ENCODE measurements around the gene NPAS3.

Gene NPAS3

GRCh38 chr14:33356181-33356580 is 417.5 kb downstream of the NPAS3 start:
- TF ChIP-seq CTCF (IDR thresholded peaks at IDR 0.05; ENCODE audit: insufficient read depth, low read depth, low read length, missing control alignments): no peak

DNA sequence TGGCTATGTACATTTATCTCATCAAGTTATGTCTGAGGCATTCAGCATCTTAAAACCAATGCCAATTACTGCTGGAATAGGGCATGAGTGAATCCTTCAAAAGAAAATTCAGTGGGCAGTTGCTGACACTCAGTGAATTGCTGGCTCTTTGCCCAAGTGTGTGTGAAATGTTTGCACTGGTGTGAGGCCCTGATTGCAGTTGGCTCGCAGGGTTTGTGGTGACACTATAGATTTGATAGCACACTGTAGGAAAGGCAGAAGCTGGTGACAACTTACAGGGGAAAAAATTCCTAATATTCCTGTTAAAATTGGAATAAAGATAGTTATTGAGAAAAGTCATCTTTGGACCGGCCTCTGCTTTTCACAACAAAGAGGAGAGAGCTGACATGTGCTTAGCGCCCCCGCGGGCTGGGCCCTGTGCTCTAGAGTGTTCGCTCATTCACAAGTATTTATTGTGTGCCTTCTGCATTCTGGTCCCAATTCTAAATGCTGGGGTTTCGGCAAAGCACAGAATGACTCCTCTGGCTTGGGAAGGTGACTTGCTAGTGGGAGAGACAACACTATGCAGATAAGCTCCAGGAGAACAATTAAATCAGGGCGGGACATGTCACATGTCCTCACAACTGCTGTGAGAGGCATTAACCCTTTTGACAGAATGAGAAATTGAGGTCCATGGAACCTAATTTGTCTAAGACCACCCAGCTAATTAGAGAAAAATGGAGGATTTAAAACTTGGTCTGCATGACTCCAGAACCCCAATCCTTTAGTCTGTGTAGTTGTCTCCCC is 418.7 kb downstream of the NPAS3 start:
- TF ChIP-seq CTCF (IDR thresholded peaks at IDR 0.05; ENCODE audit: insufficient read depth, low read depth, low read length, missing control alignments): no peak
- no peak overlapping the region for H3K4me3 ChIP-seq (ENCODE audit: low read depth, low read length)
- DNase-seq (ENCODE audit: low read depth): no peak

More at GRCh38 chr14:33356181-33356580, 417.5 kb downstream of the NPAS3 start:
- H3K4me3 ChIP-seq (ENCODE audit: low read depth, low read length): no peak overlapping the region
- no peak for DNase-seq (ENCODE audit: low read depth)

DNA sequence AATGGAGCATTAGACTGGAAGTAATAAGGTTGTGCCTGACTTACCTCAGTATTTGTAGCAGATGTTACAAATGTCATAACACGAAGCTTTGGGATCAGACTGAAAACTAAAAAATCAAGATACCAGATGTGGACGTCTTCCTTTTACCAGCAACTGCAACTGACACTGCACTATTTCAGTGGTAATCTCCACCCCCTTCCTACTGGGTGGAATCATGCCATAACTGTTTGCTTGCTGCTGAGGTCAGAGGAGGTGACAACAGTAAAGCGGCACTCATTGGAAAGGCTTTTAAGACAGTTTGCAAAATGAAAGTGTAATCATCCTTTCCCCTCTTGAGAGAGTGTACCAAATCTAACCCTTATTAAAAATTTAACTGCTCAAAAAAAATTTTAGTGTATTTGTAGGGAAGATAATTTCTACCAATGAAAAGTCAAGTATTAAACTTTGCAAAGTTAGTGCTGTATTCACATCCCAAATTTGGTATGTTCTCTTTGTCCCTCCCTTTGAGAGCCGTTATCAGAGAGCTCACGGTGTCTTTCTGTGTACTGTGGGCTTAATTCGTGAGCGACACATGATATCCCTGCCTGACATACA is 420.7 kb downstream of the NPAS3 start:
- TF ChIP-seq CTCF (IDR thresholded peaks at IDR 0.05; ENCODE audit: insufficient read depth, low read depth, low read length, missing control alignments): no peak
- H3K4me3 ChIP-seq (ENCODE audit: low read depth, low read length): no peak overlapping the region
- no peak for DNase-seq (ENCODE audit: low read depth)

DNA sequence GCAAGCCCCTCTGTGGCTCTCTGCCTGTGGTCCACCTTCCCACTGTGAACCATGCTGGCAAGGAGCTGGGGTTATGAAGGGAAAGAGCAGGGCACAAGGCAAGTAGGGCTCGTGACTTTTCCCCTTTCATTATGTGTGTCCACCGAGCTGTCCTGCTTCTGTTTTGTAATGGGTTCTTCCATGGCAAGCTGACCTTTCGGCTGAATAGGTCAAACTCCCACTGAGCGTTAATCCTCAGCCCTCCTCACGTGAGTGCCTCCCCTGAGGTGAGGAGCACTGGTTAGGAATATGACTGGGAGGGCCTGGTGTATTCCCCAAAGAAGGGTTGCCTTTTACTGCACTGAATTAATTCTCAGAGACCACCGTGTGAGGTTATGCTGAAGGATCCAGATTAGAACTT is 424.3 kb downstream of the NPAS3 start:
- no peak overlapping the region for H3K4me3 ChIP-seq (ENCODE audit: low read depth, low read length)
- no peak for TF ChIP-seq CTCF (IDR thresholded peaks at IDR 0.05; ENCODE audit: insufficient read depth, low read depth, low read length, missing control alignments)
- no peak for DNase-seq (ENCODE audit: low read depth)

DNA sequence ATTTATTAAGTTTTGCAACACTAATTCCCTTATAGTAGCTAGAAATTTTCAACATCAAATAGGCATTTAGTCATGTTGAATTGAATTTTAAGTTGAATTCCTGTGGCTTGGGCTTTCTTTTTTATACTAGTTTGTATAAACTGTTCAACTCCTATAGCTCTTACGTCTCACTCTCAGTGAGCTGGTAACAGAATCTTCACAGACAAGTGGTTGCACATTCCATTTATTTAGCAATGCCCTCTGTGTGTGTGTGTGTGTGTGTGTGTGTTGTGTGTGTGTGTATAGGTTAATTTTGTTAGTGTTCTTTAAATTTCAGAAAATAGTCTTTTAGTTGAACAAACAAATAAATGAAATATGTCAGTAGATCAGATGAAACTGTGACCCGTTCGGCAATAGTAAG is 425.0 kb downstream of the NPAS3 start:
- no peak overlapping the region for H3K4me3 ChIP-seq (ENCODE audit: low read depth, low read length)
- DNase-seq (ENCODE audit: low read depth): no peak
- no peak for TF ChIP-seq CTCF (IDR thresholded peaks at IDR 0.05; ENCODE audit: insufficient read depth, low read depth, low read length, missing control alignments)

DNA sequence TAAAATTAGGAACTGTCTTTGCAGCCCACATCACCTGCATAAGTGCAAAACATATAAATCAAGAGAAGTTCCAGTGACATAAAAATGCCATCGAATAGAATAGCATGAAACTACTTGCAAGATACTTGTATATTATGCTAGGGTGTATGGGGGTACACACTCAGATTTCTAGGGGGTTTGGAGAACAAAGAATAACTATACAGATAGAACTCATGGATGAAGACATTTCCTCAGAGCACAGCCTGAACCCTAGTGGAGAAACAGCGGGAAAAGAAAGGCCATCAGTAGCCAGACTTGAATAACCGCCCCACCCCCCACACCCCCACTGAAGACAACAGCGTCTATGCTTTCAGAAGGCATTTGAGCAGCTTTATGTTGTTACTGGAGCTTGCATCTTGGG is 425.8 kb downstream of the NPAS3 start:
- no peak for TF ChIP-seq CTCF (IDR thresholded peaks at IDR 0.05; ENCODE audit: insufficient read depth, low read depth, low read length, missing control alignments)
- no peak for DNase-seq (ENCODE audit: low read depth)
- no peak overlapping the region for H3K4me3 ChIP-seq (ENCODE audit: low read depth, low read length)
